ENCODE data around the gene FHL3. TPM values are rescaled to one million over a fixed set of nuclear protein-coding genes. Genes with fewer than 3 reads are reported as not detected.

Gene FHL3
- total RNA-seq, 2 experiments from 2014 or later, result 26.6 to 26.7 TPM

GRCh38 chr1:37952738-37953137, 52.6 kb downstream of the FHL3 start:
- intact Hi-C loops (cut with micrococcal nuclease), result no loop called here
- Mint-ChIP-seq H3K9me3 (no peaks in the 10 kb centered on the region), H3K4me1 (ENCODE audit: low read depth) (peaks cover 12% of the 10 kb centered on the region), H3K27me3 (no peaks in the 10 kb centered on the region), H3K27ac (no peak overlapping the region), H3K36me3 (ENCODE audit: low read depth) (peaks cover 6% of the 10 kb centered on the region), H3K4me3 (no peak overlapping the region)
- ChIA-PET POLR2A (no interaction called here), CTCF (no interaction called here)
- TF ChIP-seq CTCF (IDR thresholded peaks at IDR 0.05), result no peak
- DNase-seq (no peak), ATAC-seq (no peak)

GRCh38 chr1:37951783-37952624, 53.3 kb downstream of the FHL3 start:
- POLR2A ChIA-PET, result no interaction called here
- ATAC-seq (no peak), DNase-seq (no peak)
- intact Hi-C loops (cut with micrococcal nuclease), result no loop called here
- Mint-ChIP-seq H3K9me3 (no peaks in the 10 kb centered on the region), H3K36me3 (ENCODE audit: low read depth) (peaks cover 3% of the 10 kb centered on the region), H3K27ac (peak overlapping the region; percentile 41), H3K27me3 (no peaks in the 10 kb centered on the region), H3K4me1 (ENCODE audit: low read depth) (peaks cover 18% of the 10 kb centered on the region), H3K4me3 (no peak overlapping the region)
- CTCF ChIA-PET, result no interaction called here
- TF ChIP-seq CTCF (IDR thresholded peaks at IDR 0.05), result no peak

- Mint-ChIP-seq H3K27ac (peak overlapping the region; percentile 41), H3K9me3 (no peaks in the 10 kb centered on the region), H3K27me3 (no peaks in the 10 kb centered on the region), H3K4me3 (no peak overlapping the region), H3K4me1 (ENCODE audit: low read depth) (peaks cover 21% of the 10 kb centered on the region), H3K36me3 (ENCODE audit: low read depth) (peaks cover 1% of the 10 kb centered on the region)
- intact Hi-C loops (cut with micrococcal nuclease), result no loop called here
- DNase-seq (no peak), ATAC-seq (no peak)
- ChIA-PET POLR2A (interaction anchor here (0.7 to 1.3 kb wide), 3 partner anchors 17 to 59 kb away, joined by 3 read pairs; no protein-coding TSS in a partner anchor), CTCF (no interaction called here)
- no peak for TF ChIP-seq CTCF (IDR thresholded peaks at IDR 0.05)
These were observed 54.1 kb downstream of the FHL3 start for GRCh38 chr1:37951041-37951782.

GRCh38 chr1:37949524-37950152, 55.7 kb downstream of the FHL3 start:
- intact Hi-C loops (cut with micrococcal nuclease), result no loop called here
- TF ChIP-seq CTCF (IDR thresholded peaks at IDR 0.05), result no peak
- Mint-ChIP-seq H3K36me3 (ENCODE audit: low read depth) (no peaks in the 10 kb centered on the region), H3K27ac (no peak overlapping the region), H3K4me1 (ENCODE audit: low read depth) (peaks cover 28% of the 10 kb centered on the region), H3K27me3 (no peaks in the 10 kb centered on the region), H3K9me3 (no peaks in the 10 kb centered on the region), H3K4me3 (no peak overlapping the region)
- ChIA-PET CTCF (interaction anchor here (1.2 to 1.5 kb wide), 3 partner anchors 10 to 60 kb away, joined by 3 to 4 read pairs (median 3); no protein-coding TSS in a partner anchor), POLR2A (interaction anchor here (0.9 to 2.1 kb wide), 2 partner anchors 35 to 90 kb away, joined by 4 read pairs; partner anchors contain the start of gene MTF1)
- ATAC-seq (no peak), DNase-seq (no peak)
